Tongue (tissue), 2 donors: ENCODE measurements around the gene CNOT6L. TPM values are rescaled to one million over a fixed set of nuclear protein-coding genes. Genes with fewer than 3 reads are reported as not detected.
"Not testable (repeated sequence)": the region's sequence is repeated elsewhere in the genome, so short reads cannot be mapped to it uniquely, and the experiment has no call there.

ENCODE experiments used
- DNase-seq: peaks from one replicate; pipeline ENCODE4 v3.0.0-alpha.2; 2015
- total RNA-seq: library from RNA; depleted of rRNA; stranded (reverse); fragments of >200 nt; gene quantifications from one replicate; pipeline ENCODE4 v1.2.3, GENCODE V29; 2014

CNOT6L gene
- total RNA-seq, 1 donor from 2014 or later: 49.4 TPM

GRCh38 chr4:77782102-77782835 lies 36.9 kb downstream of the CNOT6L start:
- DNase-seq: no peak

- DNase-seq: not testable (repeated sequence)
These were observed 38.4 kb downstream of the CNOT6L start for GRCh38 chr4:77780762-77781161.

GRCh38 chr4:77777135-77777807 lies 41.9 kb downstream of the CNOT6L start:
- DNase-seq: no peak

GRCh38 chr4:77776182-77777134 lies 42.7 kb downstream of the CNOT6L start:
- DNase-seq: no peak

GRCh38 chr4:77773101-77773500 lies 46.1 kb downstream of the CNOT6L start:
- no peak for DNase-seq

GRCh38 chr4:77771566-77771965 lies 47.6 kb downstream of the CNOT6L start:
- DNase-seq: no peak

GRCh38 chr4:77765720-77766119 lies 53.4 kb downstream of the CNOT6L start:
- no peak for DNase-seq

GRCh38 chr4:77762531-77762930 lies 56.6 kb downstream of the CNOT6L start:
- no peak for DNase-seq

GRCh38 chr4:77761595-77761994 lies 57.6 kb downstream of the CNOT6L start:
- DNase-seq: no peak

- DNase-seq: no peak
These were observed 60.4 kb downstream of the CNOT6L start for GRCh38 chr4:77758804-77759203.

GRCh38 chr4:77751764-77752163 lies 67.4 kb downstream of the CNOT6L start:
- no peak for DNase-seq

- DNase-seq: no peak
These were observed 73.4 kb downstream of the CNOT6L start for GRCh38 chr4:77745792-77746191.

- no peak for DNase-seq
These were observed 77.1 kb downstream of the CNOT6L start for GRCh38 chr4:77742054-77742453.

GRCh38 chr4:77740480-77740879 lies 78.7 kb downstream of the CNOT6L start:
- DNase-seq: no peak

GRCh38 chr4:77734928-77735327 lies 84.2 kb downstream of the CNOT6L start:
- no peak for DNase-seq

GRCh38 chr4:77731656-77732055 lies 87.5 kb downstream of the CNOT6L start:
- DNase-seq: no peak

GRCh38 chr4:77728420-77728819 lies 90.7 kb downstream of the CNOT6L start:
- DNase-seq: no peak

- no peak for DNase-seq
These were observed 98.1 kb downstream of the CNOT6L start for GRCh38 chr4:77721073-77721472.

- not testable (repeated sequence) for DNase-seq
These were observed 100.7 kb downstream of the CNOT6L start for GRCh38 chr4:77718500-77718899.

GRCh38 chr4:77715414-77716290 lies 103.5 kb downstream of the CNOT6L start:
- DNase-seq: no peak

- DNase-seq: no peak
These were observed 104.7 kb downstream of the CNOT6L start for GRCh38 chr4:77714514-77714913.

- DNase-seq: no peak
These were observed 105.3 kb downstream of the CNOT6L start for GRCh38 chr4:77713884-77714283.
